Natural killer cell (primary cell): ENCODE data around the gene PTPN9. TPM values are rescaled to one million over a fixed set of nuclear protein-coding genes. Genes with fewer than 3 reads are reported as not detected.
"Not testable (repeated sequence)": the region's sequence is repeated elsewhere in the genome, so short reads cannot be mapped to it uniquely, and the experiment has no call there.

Experiments
- ATAC-seq, 3 donors: fragments of 150-1000 bp in 2 of 3; fragments of 200-7000 bp in 1 of 3; cut with Tn5 transposase; 1 replicate in 1 of 3; 2 replicates in 2 of 3; pipeline ENCODE4 v1.10.0; 2021; ENCODE audit warnings: mild to moderate bottlenecking in 2 of 3, moderate library complexity in 2 of 3
- DNase-seq, 2 donors: peaks; one replicate each; pipeline versions ENCODE4 v3.0.0 to v3.0.0-alpha.2; 2013 to 2021; ENCODE audit warnings: mixed read lengths in 1 of 2
- H3K27ac ChIP-seq: one replicate; pipeline ENCODE4 v1.5.1; 2013; ENCODE audit warnings: mild to moderate bottlenecking, low read length
- H3K27me3 ChIP-seq: one replicate; pipeline ENCODE4 v1.6.1; 2013; ENCODE audit warnings: low read length; ENCODE audit not compliant: control insufficient read depth, insufficient read depth
- H3K36me3 ChIP-seq: one replicate; pipeline ENCODE4 v1.6.1; 2013; ENCODE audit warnings: low read length; ENCODE audit not compliant: control insufficient read depth, insufficient read depth
- H3K4me1 ChIP-seq: one replicate; pipeline ENCODE4 v1.6.1; 2013; ENCODE audit warnings: low read length; ENCODE audit not compliant: control insufficient read depth, insufficient read depth
- H3K4me3 ChIP-seq: one replicate; pipeline ENCODE4 v1.5.1; 2013; ENCODE audit warnings: low read length
- H3K9me3 ChIP-seq: one replicate; pipeline ENCODE4 v1.6.1; 2013; ENCODE audit warnings: low read length; ENCODE audit not compliant: control insufficient read depth, insufficient read depth
- H3K27ac Mint-ChIP-seq, 2 donors: one replicate each; pipeline ENCODE4 v1.8.0; 2022; ENCODE audit warnings: mild to moderate bottlenecking in 2 of 2, mixed read lengths in 2 of 2, moderate library complexity in 1 of 2
- H3K27me3 Mint-ChIP-seq, 2 donors: one replicate each; pipeline ENCODE4 v1.8.0; 2022; ENCODE audit warnings: low read depth in 2 of 2, mixed read lengths in 2 of 2
- H3K36me3 Mint-ChIP-seq: one replicate; pipeline ENCODE4 v1.8.0; 2022; ENCODE audit warnings: mixed read lengths
- H3K4me1 Mint-ChIP-seq, 2 donors: one replicate each; pipeline ENCODE4 v1.8.0; 2022; ENCODE audit warnings: mixed read lengths in 2 of 2
- H3K4me3 Mint-ChIP-seq: one replicate; pipeline ENCODE4 v1.8.0; 2022; ENCODE audit warnings: mild to moderate bottlenecking, moderate library complexity, mixed read lengths
- H3K9me3 Mint-ChIP-seq, 2 donors: one replicate each; pipeline ENCODE4 v1.8.0; 2022; ENCODE audit warnings: mixed read lengths in 2 of 2
- CTCF ChIP-seq: fragments of 200-600 bp; IDR thresholded peaks from one replicate; pipeline ENCODE4 v1.8.0; 2022; ENCODE audit warnings: antibody characterized with exemption
- WGBS: methylation state at CpG from one replicate; pipeline ENCODE4 v1.1.7; 2013; ENCODE audit warnings: missing lambda C conversion rate; ENCODE audit not compliant: insufficient coverage; 5-methylcytosine and 5-hydroxymethylcytosine counted together
- intact Hi-C: fragments of 100-400 bp; cut with micrococcal nuclease; formaldehyde crosslinking; loops from one replicate; pipeline ENCODE4 v1.14.2; 2022
- total RNA-seq, 4 donors: library from RNA; stranded (reverse); fragments of 120-200 nt in 1 of 4; gene quantifications; one replicate each; pipeline versions ENCODE4 v1.2.3 to v1.2.4, GENCODE V29; 2013 to 2022

Gene PTPN9
- total RNA-seq, 3 donors from 2014 or later (not counting 1 experiment from before 2014, with no cell fraction given) = 28.3 to 33.0 (median 28.9) TPM

- Mint-ChIP-seq H3K27me3 (no peaks in the 10 kb centered on the region), H3K36me3 (peaks cover 6% of the 10 kb centered on the region), H3K9me3 (no peaks in the 10 kb centered on the region), H3K27ac (no peak overlapping the region), H3K4me1 (no peaks in the 10 kb centered on the region), H3K4me3 (no peak overlapping the region)
- intact Hi-C loops = loop anchor here (1.0 kb wide), 2 partner anchors 132 to 174 kb away; no protein-coding TSS in a partner anchor
- WGBS = 92% methylated on average over 6 of the region's 7 CpGs
- DNase-seq (peak in 1 of 2 donors; percentile 67), ATAC-seq (no peak)
- H3K36me3 ChIP-seq = peaks cover 41% of the 10 kb centered on the region
- H3K4me3 ChIP-seq = no peak overlapping the region
- H3K27me3 ChIP-seq = no peaks in the 10 kb centered on the region
- no peak overlapping the region for H3K27ac ChIP-seq
- H3K9me3 ChIP-seq = no peaks in the 10 kb centered on the region
- TF ChIP-seq CTCF = peak; percentile 11
- H3K4me1 ChIP-seq = no peaks in the 10 kb centered on the region
These were observed 70.1 kb downstream of the PTPN9 start for GRCh38 chr15:75508840-75509532.

GRCh38 chr15:75502360-75502759 is 76.8 kb downstream of the PTPN9 start:
- Mint-ChIP-seq H3K9me3 (no peaks in the 10 kb centered on the region), H3K4me3 (no peak overlapping the region), H3K27me3 (no peaks in the 10 kb centered on the region), H3K27ac (no peak overlapping the region), H3K36me3 (peaks cover 6% of the 10 kb centered on the region), H3K4me1 (no peaks in the 10 kb centered on the region)
- no peak for TF ChIP-seq CTCF
- ATAC-seq (no peak), DNase-seq (no peak)
- Histone ChIP-seq H3K27me3 (no peaks in the 10 kb centered on the region), H3K36me3 (peaks cover 21% of the 10 kb centered on the region), H3K4me3 (no peak overlapping the region), H3K9me3 (no peaks in the 10 kb centered on the region), H3K4me1 (no peaks in the 10 kb centered on the region), H3K27ac (no peak overlapping the region)
- WGBS = 98% methylated on average over 6 of the region's 8 CpGs
- intact Hi-C loops = no loop called here

- DNase-seq = no peak
- Mint-ChIP-seq H3K4me3 (no peak overlapping the region), H3K27ac (no peak overlapping the region), H3K4me1 (no peaks in the 10 kb centered on the region), H3K9me3 (no peaks in the 10 kb centered on the region), H3K27me3 (no peaks in the 10 kb centered on the region), H3K36me3 (no peaks in the 10 kb centered on the region)
- no peaks in the 10 kb centered on the region for H3K27me3 ChIP-seq
- H3K9me3 ChIP-seq = no peaks in the 10 kb centered on the region
- no peak overlapping the region for H3K4me3 ChIP-seq
- H3K4me1 ChIP-seq = no peaks in the 10 kb centered on the region
- peaks cover 18% of the 10 kb centered on the region for H3K36me3 ChIP-seq
- no peak for TF ChIP-seq CTCF
- intact Hi-C loops = no loop called here
- H3K27ac ChIP-seq = no peak overlapping the region
- ATAC-seq = no peak
- 91% methylated on average over 2 of the region's 4 CpGs for WGBS
These were observed 85.4 kb downstream of the PTPN9 start for GRCh38 chr15:75493732-75494131.

- H3K36me3 ChIP-seq = peaks cover 11% of the 10 kb centered on the region
- H3K4me3 ChIP-seq = no peak overlapping the region
- ATAC-seq = no peak
- H3K36me3 Mint-ChIP-seq = no peaks in the 10 kb centered on the region
- H3K4me3 Mint-ChIP-seq = no peak overlapping the region
- H3K27ac ChIP-seq = no peak overlapping the region
- H3K27me3 ChIP-seq = no peaks in the 10 kb centered on the region
- peaks cover 0 to 10% of the 10 kb centered on the region in 2 donors for H3K4me1 Mint-ChIP-seq
- intact Hi-C loops = no loop called here
- H3K9me3 Mint-ChIP-seq = no peaks in the 10 kb centered on the region
- H3K27ac Mint-ChIP-seq = no peak overlapping the region
- H3K27me3 Mint-ChIP-seq = no peaks in the 10 kb centered on the region
- WGBS = 100% methylated on average over 1 of the region's 1 CpG
- H3K4me1 ChIP-seq = no peaks in the 10 kb centered on the region
- no peak for DNase-seq
- no peaks in the 10 kb centered on the region for H3K9me3 ChIP-seq
- TF ChIP-seq CTCF = no peak
These were observed 95.2 kb downstream of the PTPN9 start for GRCh38 chr15:75483961-75484360.

- H3K36me3 Mint-ChIP-seq, intact Hi-C loops, H3K9me3 ChIP-seq, H3K27me3 ChIP-seq, H3K4me3 ChIP-seq, ATAC-seq, H3K9me3 Mint-ChIP-seq, H3K4me1 ChIP-seq, DNase-seq, H3K27me3 Mint-ChIP-seq, H3K4me1 Mint-ChIP-seq, H3K27ac ChIP-seq, H3K4me3 Mint-ChIP-seq: not testable (repeated sequence)
- 88% methylated on average over 5 of the region's 5 CpGs for WGBS
- peak overlapping the region in 1 of 2 donors; percentile 53 for H3K27ac Mint-ChIP-seq
- peaks cover 14% of the 10 kb centered on the region for H3K36me3 ChIP-seq
These were observed 95.6 kb downstream of the PTPN9 start for GRCh38 chr15:75483556-75483955.
